Parathyroid adenoma (tissue), 2 donors: ENCODE data around the gene LATS2.

Experiments used
- H2AFZ ChIP-seq: fragments of 300-600 bp; sonication (generic); one replicate; pipeline ENCODE4 v1.7.0; 2017; ENCODE audit warnings: antibody characterized with exemption, mild to moderate bottlenecking
- H3K27ac ChIP-seq: fragments of 300-600 bp; sonication (generic); one replicate; pipeline ENCODE4 v1.7.0; 2017
- H3K27me3 ChIP-seq: fragments of 300-600 bp; sonication (generic); one replicate; pipeline ENCODE4 v1.7.0; 2017; ENCODE audit warnings: low read length; ENCODE audit not compliant: control insufficient read depth, insufficient read depth
- H3K36me3 ChIP-seq: fragments of 300-600 bp; sonication (generic); one replicate; pipeline ENCODE4 v1.7.0; 2017; ENCODE audit warnings: low read length; ENCODE audit not compliant: control insufficient read depth, insufficient read depth
- H3K4me1 ChIP-seq: fragments of 300-600 bp; sonication (generic); one replicate; pipeline ENCODE4 v1.7.0; 2017; ENCODE audit warnings: control low read depth
- H3K4me2 ChIP-seq: fragments of 300-600 bp; sonication (generic); one replicate; pipeline ENCODE4 v1.7.0; 2017; ENCODE audit warnings: low read length
- H3K4me3 ChIP-seq: fragments of 300-600 bp; sonication (generic); one replicate; pipeline ENCODE4 v1.7.0; 2017; ENCODE audit warnings: low read depth, low read length
- H3K79me2 ChIP-seq: fragments of 300-600 bp; sonication (generic); one replicate; pipeline ENCODE4 v1.7.0; 2017; ENCODE audit warnings: control low read depth
- H3K9ac ChIP-seq: fragments of 300-600 bp; sonication (generic); one replicate; pipeline ENCODE4 v1.7.0; 2017; ENCODE audit warnings: mild to moderate bottlenecking
- H3K9me3 ChIP-seq: fragments of 300-600 bp; sonication (generic); one replicate; pipeline ENCODE4 v1.7.0; 2017; ENCODE audit warnings: low read length; ENCODE audit not compliant: control insufficient read depth
- TF ChIP-seq, protein P1 (sequence below): fragments of 300-600 bp; sonication (generic); IDR thresholded peaks from one replicate; pipeline ENCODE4 v1.7.0; 2017; ENCODE audit warnings: antibody characterized with exemption, mild to moderate bottlenecking
- donor health status: primary hyperparathyroidism.

Gene LATS2

DNA sequence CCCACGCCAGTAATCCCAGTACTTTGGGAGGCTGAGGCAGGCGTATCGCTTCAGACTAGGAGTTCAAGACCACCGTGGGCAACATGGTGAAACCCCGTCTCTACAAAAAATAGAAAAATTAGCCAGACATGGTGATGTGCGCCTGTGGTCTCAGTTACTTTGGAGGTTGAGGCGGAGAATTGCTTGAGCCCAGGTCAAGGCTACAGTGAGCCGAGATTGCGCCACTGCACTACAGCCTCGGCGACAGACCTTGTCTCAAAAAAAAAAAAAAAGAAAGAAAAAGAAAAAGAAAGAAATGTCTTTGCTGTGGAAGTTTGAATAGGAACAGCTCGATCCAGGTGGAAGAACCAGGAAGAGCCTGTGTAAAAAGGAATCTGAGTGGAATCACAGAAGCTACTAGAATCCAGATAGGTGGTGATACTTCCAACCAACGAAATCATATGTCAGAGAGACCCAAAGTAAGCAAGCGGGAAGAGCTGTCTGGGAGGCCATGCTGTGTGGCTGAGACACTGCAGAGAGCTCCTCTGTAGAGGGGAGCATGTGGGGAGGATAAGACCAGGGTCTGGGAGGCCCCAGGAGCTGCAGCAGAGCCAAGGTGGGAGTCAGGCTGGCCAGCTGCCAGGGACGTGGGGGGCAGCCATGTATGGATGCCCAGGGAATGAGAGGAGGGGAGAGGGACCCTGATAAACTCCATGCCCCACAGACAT, 21.1 kb downstream of the LATS2 start:
- H3K27me3 ChIP-seq: no peaks in the 10 kb centered on the region

DNA sequence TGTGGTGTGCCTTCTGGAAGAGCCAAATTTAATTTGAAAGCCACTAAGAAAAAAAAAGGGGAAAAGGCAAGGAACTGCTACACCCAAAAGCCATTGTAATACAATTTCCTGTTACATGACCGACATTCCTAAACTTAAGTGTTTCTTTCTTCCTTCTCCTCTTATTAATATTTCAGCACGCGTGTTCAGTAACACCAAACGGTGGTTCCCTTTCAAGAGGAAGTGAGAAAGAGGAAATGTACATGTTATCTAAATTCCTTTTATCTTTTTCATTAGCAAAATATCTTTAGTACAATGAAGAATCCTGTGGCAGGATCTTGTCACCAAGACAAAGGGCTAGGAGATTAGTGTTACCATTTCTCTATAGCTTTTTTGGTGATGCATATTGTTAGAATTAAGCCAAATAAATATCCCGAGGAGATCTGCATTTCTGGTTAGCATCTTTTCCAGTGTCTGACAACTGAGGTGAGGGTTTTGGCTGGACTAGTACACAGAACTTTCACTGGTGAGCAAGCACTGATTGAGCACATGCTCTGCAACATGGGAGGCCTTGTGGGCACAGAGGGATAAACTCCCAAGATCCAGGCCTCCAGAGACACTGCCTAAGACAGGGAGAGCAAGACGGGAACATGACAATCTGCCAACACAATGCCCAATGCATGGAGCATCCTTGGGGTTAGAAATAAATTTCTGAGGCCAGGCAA, 22.1 kb downstream of the LATS2 start:
- TF ChIP-seq, protein P1, sequence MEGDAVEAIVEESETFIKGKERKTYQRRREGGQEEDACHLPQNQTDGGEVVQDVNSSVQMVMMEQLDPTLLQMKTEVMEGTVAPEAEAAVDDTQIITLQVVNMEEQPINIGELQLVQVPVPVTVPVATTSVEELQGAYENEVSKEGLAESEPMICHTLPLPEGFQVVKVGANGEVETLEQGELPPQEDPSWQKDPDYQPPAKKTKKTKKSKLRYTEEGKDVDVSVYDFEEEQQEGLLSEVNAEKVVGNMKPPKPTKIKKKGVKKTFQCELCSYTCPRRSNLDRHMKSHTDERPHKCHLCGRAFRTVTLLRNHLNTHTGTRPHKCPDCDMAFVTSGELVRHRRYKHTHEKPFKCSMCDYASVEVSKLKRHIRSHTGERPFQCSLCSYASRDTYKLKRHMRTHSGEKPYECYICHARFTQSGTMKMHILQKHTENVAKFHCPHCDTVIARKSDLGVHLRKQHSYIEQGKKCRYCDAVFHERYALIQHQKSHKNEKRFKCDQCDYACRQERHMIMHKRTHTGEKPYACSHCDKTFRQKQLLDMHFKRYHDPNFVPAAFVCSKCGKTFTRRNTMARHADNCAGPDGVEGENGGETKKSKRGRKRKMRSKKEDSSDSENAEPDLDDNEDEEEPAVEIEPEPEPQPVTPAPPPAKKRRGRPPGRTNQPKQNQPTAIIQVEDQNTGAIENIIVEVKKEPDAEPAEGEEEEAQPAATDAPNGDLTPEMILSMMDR: no peak
- H3K79me2 ChIP-seq: peaks cover 4% of the 10 kb centered on the region
- H3K4me2 ChIP-seq: no peak overlapping the region
- no peak overlapping the region for H2AFZ ChIP-seq
- no peaks in the 10 kb centered on the region for H3K9me3 ChIP-seq
- no peaks in the 10 kb centered on the region for H3K36me3 ChIP-seq
- H3K4me3 ChIP-seq: no peak overlapping the region
- H3K9ac ChIP-seq: no peak overlapping the region
- no peak overlapping the region for H3K27ac ChIP-seq
- H3K27me3 ChIP-seq: no peaks in the 10 kb centered on the region
- no peaks in the 10 kb centered on the region for H3K4me1 ChIP-seq

More for the DNA sequence above, 21.1 kb downstream of the LATS2 start:
- Histone ChIP-seq H3K4me3 (no peak overlapping the region), H3K36me3 (no peaks in the 10 kb centered on the region), H3K27ac (no peak overlapping the region), H3K4me2 (no peak overlapping the region), H3K9ac (no peak overlapping the region), H2AFZ (no peak overlapping the region), H3K9me3 (no peaks in the 10 kb centered on the region), H3K79me2 (peaks cover 4% of the 10 kb centered on the region), H3K4me1 (no peaks in the 10 kb centered on the region)
- TF ChIP-seq, protein P1: no peak

DNA sequence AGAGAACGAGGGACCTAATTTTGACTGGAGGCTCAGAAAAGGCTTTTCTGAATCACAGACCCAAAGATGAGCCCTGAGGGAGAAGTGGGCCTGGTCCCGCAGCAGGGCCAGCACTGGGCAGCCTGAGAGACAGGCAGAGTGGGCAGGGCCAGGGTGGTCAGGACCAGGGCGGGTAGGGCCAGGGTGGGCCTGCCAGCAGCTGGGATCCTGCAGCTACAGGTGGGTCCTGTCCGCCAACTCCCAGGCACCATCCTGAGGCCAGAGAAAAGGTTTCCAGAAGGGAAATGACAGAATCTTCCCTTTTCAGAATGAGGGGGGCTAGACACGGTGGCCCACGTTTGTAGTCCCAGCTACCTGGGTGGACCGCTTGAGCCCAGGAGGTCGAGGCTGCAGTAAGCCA, 23.7 kb downstream of the LATS2 start:
- no peaks in the 10 kb centered on the region for H3K9me3 ChIP-seq
- peaks cover 6% of the 10 kb centered on the region for H3K79me2 ChIP-seq
- H3K9ac ChIP-seq: no peak overlapping the region
- no peaks in the 10 kb centered on the region for H3K36me3 ChIP-seq
- H3K4me2 ChIP-seq: no peak overlapping the region
- H3K4me1 ChIP-seq: no peaks in the 10 kb centered on the region
- no peak overlapping the region for H3K4me3 ChIP-seq
- H3K27me3 ChIP-seq: no peaks in the 10 kb centered on the region
- H2AFZ ChIP-seq: no peak overlapping the region
- TF ChIP-seq, protein P1: no peak
- no peak overlapping the region for H3K27ac ChIP-seq

DNA sequence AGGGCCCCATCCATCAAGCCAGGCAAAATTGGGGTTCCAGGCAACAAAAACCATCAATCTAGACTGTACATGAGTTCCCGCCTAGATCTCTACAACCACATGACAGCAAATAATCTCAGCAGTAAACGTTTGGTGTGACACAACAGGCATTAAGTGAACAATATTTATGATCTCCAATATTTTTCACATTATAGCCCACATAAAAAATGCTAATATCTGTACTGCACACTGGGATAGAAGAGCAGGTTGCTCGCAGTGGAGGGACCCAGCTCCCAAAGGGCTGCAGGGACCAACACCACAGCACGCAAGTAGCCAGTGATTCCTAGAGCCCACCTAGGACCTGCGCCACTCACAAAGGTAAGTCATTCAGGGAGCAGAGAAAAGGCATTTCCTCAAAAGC, 25.9 kb downstream of the LATS2 start:
- no peak overlapping the region for H3K27ac ChIP-seq
- no peak overlapping the region for H3K4me3 ChIP-seq
- no peaks in the 10 kb centered on the region for H3K4me1 ChIP-seq
- TF ChIP-seq, protein P1: no peak
- no peaks in the 10 kb centered on the region for H3K9me3 ChIP-seq
- peaks cover 5% of the 10 kb centered on the region for H3K79me2 ChIP-seq
- no peaks in the 10 kb centered on the region for H3K27me3 ChIP-seq
- no peak overlapping the region for H3K4me2 ChIP-seq
- no peak overlapping the region for H2AFZ ChIP-seq
- no peaks in the 10 kb centered on the region for H3K36me3 ChIP-seq
- H3K9ac ChIP-seq: no peak overlapping the region
